Measurements from ENCODE around the gene WASHC4.

Gene WASHC4

DNA sequence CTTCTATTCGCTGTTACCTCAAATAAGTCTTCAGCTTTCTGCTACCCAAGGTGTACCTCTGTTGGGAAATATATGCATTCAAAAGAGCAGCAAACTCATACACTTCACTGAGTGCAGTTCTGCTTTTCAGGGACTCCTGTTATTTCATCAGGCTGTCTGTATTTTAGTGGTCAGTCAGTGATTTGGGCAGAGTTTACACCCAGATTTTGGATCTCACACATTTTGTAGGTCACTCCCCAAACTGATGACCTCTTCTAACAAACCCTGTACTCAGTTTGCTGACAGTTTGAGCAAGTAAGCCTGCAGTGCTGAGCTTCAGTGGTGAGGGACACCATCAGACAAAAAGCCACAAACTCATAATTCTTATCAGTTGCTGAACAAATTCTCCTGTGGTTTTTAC, 8.2 kb upstream of the WASHC4 start:
- ChIA-PET CTCF (interaction anchor here (1.5 kb wide), 1 partner anchor 8 kb away, joined by 5 read pairs; no protein-coding TSS in a partner anchor), POLR2A (no interaction called here)
- TF ChIP-seq, protein P1, sequence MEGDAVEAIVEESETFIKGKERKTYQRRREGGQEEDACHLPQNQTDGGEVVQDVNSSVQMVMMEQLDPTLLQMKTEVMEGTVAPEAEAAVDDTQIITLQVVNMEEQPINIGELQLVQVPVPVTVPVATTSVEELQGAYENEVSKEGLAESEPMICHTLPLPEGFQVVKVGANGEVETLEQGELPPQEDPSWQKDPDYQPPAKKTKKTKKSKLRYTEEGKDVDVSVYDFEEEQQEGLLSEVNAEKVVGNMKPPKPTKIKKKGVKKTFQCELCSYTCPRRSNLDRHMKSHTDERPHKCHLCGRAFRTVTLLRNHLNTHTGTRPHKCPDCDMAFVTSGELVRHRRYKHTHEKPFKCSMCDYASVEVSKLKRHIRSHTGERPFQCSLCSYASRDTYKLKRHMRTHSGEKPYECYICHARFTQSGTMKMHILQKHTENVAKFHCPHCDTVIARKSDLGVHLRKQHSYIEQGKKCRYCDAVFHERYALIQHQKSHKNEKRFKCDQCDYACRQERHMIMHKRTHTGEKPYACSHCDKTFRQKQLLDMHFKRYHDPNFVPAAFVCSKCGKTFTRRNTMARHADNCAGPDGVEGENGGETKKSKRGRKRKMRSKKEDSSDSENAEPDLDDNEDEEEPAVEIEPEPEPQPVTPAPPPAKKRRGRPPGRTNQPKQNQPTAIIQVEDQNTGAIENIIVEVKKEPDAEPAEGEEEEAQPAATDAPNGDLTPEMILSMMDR (IDR thresholded peaks at IDR 0.05; ENCODE audit: insufficient read depth, low read length, missing control alignments): no peak
- DNase-seq (ENCODE audit: low read depth, low spot score): no peak
- no peak overlapping the region for H3K4me3 ChIP-seq (ENCODE audit: low read depth, low read length)

DNA sequence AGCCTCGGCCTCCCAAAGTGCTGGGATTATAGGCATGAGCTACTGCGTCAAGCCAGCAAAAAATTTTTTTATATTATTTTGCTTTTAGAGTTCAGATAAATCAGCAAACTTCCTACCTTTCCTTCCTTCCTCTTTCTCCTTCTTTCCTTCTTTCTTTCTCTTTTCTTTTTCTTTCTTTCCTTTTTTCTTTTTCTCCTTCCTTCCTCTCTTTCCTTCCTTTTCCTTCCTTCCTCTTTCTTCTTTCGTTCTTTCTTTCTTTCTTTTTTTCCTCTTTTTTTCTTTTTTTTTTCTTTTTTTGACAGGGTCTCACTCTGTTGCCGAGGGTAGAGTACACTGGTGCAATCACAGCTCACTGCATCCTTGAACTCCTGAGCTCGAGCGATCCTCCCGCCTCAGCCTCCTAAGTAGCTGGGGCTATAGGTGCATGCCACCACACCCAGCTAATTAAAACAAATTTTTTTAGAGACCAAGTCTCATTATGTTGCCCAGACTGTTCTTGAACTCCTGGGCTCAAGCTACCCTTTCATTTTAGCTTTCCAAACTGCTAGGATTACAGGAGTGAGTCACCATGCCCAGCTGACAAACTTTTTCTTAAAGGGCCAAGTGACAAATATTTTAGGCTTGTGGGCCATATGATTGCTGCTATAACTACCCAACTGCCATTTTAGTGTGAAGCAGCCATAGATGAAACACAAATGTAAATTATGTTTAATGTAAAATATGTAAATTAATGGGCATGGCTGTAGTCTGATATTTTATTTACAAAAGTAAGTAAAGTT, 7.1 kb upstream of the WASHC4 start:
- ChIA-PET CTCF (interaction anchor here (1.1 to 1.5 kb wide), 2 partner anchors 9 to 142 kb away, joined by 3 to 5 read pairs; no protein-coding TSS in a partner anchor), POLR2A (interaction anchor here (1.8 kb wide), 1 partner anchor 17 kb away, joined by 4 read pairs; no protein-coding TSS in a partner anchor)
- DNase-seq (ENCODE audit: low read depth, low spot score): no peak
- no peak overlapping the region for H3K4me3 ChIP-seq (ENCODE audit: low read depth, low read length)
- TF ChIP-seq, protein P1 (IDR thresholded peaks at IDR 0.05; ENCODE audit: insufficient read depth, low read length, missing control alignments): no peak

DNA sequence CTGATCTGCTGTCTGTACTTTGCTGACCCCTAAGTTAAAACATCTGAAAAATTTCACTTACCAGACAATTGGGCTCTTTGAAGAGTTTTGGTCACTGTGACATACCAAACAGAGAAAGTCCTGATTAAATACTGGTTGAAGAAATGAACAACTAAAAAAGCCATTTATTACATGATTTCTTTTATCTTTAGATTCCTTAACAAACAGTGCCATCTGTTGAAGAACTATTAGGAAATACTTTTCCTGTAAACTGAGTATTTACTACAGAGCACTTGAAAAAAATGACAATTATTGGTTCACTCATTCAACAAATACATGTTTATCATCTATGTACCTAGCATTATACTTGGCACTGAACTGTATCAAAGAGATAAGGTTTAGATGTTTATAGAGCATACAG, 6.5 kb upstream of the WASHC4 start:
- POLR2A ChIA-PET: interaction anchor here (1.8 kb wide), 1 partner anchor 17 kb away, joined by 4 read pairs; no protein-coding TSS in a partner anchor
- TF ChIP-seq, protein P1 (IDR thresholded peaks at IDR 0.05; ENCODE audit: insufficient read depth, low read length, missing control alignments): no peak
- no peak overlapping the region for H3K4me3 ChIP-seq (ENCODE audit: low read depth, low read length)
- DNase-seq (ENCODE audit: low read depth, low spot score): no peak
- CTCF ChIA-PET: interaction anchor here (1.1 to 1.5 kb wide), 2 partner anchors 9 to 142 kb away, joined by 3 to 5 read pairs; no protein-coding TSS in a partner anchor

DNA sequence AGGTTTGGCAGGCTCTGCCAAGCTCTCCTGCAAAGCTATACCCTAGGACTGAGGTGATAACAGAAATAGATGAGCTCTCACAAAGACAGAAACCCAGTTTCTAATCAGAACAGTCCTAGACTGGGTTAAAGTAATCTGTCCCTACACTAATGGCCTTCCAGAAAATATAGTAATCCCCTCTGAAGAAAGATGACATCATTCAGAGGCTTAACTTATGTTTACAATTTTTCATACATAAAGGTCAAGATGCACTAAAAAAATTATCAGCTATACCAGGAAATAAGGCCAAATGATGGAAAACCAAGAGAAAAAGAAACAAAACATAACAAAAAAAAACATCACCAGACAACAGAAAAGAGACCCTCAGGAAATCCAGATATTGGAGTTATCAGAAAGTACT, 4.9 kb upstream of the WASHC4 start:
- TF ChIP-seq, protein P1 (IDR thresholded peaks at IDR 0.05; ENCODE audit: insufficient read depth, low read length, missing control alignments): no peak
- no peak overlapping the region for H3K4me3 ChIP-seq (ENCODE audit: low read depth, low read length)
- DNase-seq (ENCODE audit: low read depth, low spot score): no peak
- CTCF ChIA-PET: interaction anchor here (0.7 to 1.2 kb wide), 4 partner anchors 29 to 751 kb away, joined by 3 read pairs; no protein-coding TSS in a partner anchor
- POLR2A ChIA-PET: no interaction called here

DNA sequence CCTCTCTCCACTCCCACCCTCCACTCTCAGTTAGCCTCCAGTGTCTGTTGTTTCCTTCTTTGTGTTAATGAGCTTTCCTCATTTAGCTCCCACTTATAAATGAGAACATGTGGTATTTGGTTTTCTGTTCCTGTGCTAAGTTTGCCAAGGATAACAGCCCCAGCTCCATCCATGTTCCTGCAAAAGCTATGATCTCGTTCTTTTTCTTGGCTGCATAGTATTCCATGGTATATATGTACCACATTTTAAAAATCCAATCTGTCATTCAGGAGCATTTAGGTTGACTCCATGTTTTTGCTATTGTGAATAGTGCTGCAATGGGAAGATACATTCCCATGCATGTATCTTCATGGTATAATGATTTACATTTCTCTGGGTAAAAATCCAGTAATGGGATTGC, 2.8 kb upstream of the WASHC4 start:
- no peak overlapping the region for H3K4me3 ChIP-seq (ENCODE audit: low read depth, low read length)
- TF ChIP-seq, protein P1 (IDR thresholded peaks at IDR 0.05; ENCODE audit: insufficient read depth, low read length, missing control alignments): no peak
- ChIA-PET POLR2A (interaction anchor here (0.8 kb wide), 1 partner anchor 20 kb away, joined by 3 read pairs; the partner anchor contains the start of gene ALDH1L2), CTCF (interaction anchor here (0.6 kb wide), 1 partner anchor 8 kb away, joined by 3 read pairs; no protein-coding TSS in a partner anchor)
- no peak for DNase-seq (ENCODE audit: low read depth, low spot score)

DNA sequence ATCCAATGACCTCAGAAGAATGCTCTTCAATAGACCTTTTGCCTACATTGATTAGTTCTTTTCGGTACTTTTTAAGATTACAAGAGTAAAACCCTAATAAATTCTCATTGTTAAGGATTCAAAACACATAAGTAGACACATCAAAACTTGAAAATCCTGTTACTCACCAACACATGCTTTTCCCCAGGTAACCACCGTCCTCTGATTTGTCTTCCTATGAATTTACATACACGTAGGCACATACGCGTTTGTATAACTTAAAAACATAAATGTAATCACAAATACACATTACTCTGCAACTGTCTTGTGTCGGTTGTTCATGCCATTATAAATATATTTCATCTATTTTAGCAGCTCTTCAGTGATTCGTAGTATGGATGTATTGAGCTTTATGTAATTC, 910 bp upstream of the WASHC4 start:
- H3K4me3 ChIP-seq (ENCODE audit: low read depth, low read length): peak overlapping the region; percentile 99; the same call in 1 of the 2 replicates
- ChIA-PET CTCF (no interaction called here), POLR2A (interaction anchor here (1.3 to 2.5 kb wide), 2 partner anchors 23 to 29 kb away, joined by 4 to 14 read pairs; partner anchors contain the start of gene ALDH1L2)
- TF ChIP-seq, protein P1 (IDR thresholded peaks at IDR 0.05; ENCODE audit: insufficient read depth, low read length, missing control alignments): no peak
- no peak for DNase-seq (ENCODE audit: low read depth, low spot score)
